GM10266 (cell line): ENCODE data around the gene TTPAL.

Experiments used
- DNase-seq: peaks from one replicate; pipeline ENCODE4 v3.0.0; 2012; ENCODE audit errors: extremely low spot score
- TF ChIP-seq, protein P1 (sequence below): IDR thresholded peaks from 2 replicates; pipeline ENCODE4 v1.5.1; 2012; ENCODE audit warnings: mild to moderate bottlenecking, low read depth; ENCODE audit not compliant: control insufficient read depth, insufficient read depth; ENCODE audit errors: missing control alignments

The TTPAL gene

DNA sequence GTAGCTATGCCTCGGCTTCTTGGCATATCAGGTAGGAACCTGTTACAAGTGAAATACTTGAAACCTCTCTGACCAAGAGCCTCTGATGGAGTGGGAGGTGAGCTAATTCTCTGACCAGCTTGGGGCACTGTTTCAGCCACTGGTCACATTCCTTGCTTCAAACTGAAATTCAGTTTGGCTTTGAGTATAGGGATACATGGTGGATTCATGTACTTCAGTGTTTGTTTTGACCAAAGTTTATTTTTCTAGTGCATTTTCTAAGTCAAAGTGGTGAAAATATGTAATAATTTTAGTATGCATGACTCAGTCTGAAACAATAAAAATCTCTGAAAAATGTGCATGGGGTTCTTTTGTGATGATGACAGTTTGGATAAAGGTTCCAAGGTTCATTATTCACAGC, 18.6 kb downstream of the TTPAL start:
- TF ChIP-seq, protein P1, sequence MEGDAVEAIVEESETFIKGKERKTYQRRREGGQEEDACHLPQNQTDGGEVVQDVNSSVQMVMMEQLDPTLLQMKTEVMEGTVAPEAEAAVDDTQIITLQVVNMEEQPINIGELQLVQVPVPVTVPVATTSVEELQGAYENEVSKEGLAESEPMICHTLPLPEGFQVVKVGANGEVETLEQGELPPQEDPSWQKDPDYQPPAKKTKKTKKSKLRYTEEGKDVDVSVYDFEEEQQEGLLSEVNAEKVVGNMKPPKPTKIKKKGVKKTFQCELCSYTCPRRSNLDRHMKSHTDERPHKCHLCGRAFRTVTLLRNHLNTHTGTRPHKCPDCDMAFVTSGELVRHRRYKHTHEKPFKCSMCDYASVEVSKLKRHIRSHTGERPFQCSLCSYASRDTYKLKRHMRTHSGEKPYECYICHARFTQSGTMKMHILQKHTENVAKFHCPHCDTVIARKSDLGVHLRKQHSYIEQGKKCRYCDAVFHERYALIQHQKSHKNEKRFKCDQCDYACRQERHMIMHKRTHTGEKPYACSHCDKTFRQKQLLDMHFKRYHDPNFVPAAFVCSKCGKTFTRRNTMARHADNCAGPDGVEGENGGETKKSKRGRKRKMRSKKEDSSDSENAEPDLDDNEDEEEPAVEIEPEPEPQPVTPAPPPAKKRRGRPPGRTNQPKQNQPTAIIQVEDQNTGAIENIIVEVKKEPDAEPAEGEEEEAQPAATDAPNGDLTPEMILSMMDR: no peak
- no peak for DNase-seq

DNA sequence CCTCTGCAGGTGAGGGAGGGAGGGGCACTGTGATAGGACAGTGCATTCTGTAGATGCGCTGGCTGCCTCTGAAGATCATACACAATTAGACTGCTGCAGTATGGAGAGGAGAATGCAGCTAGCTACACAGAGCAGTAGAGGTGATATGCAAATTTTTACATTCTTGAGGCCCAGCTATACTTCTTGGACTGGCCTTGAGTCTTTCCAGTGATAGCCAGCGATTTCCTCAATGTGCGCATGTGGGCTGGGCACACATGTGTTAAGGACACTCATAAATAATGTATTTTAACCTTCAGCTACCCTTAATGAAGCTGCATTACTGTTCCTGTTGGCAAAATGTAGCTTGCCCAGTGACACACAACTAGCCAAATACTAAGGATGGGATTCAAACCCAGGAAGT, 19.0 kb downstream of the TTPAL start:
- TF ChIP-seq, protein P1: no peak
- DNase-seq: no peak

DNA sequence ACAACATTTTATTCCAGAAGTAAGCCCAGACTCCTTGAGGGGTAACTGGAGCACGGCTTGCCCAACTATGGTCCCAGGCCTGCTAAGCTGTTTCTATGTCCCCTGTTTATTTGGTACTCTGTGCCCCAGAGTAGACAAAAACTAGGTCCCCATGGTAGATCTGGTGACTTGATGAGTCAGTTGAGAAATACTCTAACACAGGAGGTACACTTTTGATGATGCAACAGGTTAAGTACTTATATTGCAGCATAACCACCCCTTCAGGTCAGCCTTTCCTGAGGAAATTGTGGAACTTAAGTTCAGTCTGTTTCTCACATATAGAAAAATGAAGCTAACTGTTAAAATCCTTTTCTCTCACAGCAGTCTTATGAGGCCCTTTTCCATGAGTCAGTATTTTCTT, 19.6 kb downstream of the TTPAL start:
- TF ChIP-seq, protein P1: no peak
- DNase-seq: no peak

DNA sequence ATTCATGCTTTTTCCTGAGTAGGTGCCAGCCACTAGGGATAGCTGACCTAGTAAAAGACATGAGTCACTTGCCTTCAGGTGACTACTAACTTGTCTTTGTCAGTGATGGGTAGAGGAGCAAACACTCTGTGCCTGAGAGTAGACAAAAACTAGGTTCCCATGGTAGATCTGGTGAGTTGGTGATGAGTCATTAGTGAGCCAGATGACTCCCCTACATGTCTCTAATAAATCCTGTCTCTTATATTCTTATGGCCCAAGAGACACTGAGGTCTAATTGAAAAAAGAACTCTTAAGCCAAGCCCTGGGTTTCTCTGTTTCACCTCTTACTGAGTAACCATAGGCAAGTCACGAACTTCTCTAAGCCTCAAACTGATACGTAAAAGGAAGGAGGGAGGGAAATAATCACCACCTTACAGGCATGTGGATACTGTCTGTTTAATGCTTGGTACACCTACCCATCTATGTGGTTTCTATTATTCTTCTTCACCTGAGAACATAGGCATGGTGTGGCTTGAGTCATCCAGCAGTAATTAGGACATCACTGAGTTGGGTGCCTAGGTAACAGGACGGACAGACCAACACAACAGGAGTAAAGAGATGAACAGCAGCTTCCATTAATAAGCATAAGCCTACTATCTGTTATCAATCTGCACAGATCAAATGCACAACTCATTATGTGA, 20.3 kb downstream of the TTPAL start:
- DNase-seq: no peak

DNA sequence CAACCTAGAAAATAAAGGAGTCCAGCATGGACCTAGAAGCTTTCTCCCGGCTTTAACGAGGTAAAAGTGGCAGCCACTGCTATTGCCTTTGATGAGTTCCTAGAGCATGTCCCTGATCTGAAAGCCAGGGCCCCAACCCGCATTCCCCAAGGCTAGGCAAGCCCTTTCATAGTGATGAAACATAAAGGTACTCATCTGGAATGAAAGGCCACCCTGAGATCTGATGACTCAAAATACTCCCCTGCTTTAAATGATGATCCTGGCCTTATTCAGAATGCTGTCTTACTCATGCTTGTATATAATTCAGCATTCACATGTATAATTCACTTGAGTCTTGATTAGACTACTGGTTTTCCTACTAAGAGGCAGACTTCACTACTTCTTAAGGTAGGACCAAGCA, 21.3 kb downstream of the TTPAL start:
- no peak for DNase-seq
- TF ChIP-seq, protein P1: no peak

More for the DNA sequence above, 20.3 kb downstream of the TTPAL start:
- TF ChIP-seq, protein P1: no peak

DNA sequence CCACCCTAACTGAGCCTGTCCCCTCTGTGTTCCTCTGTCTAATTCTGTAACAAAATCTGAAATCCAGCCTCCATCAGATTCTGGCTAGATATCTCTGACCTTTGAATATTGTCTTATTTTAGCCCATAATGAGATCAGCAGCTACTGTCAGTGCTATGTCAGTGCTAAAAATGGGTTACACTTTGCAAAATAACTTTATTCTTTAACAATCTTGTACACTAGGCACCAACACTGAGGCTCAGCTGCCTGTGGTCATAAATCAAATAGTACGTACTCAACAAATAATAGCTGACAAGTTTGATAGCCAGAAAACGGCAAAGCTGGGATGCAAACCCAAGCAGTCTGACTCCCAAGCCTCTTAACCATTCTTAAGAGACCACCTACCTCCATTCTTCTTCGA, 22.1 kb downstream of the TTPAL start:
- TF ChIP-seq, protein P1: no peak
- no peak for DNase-seq

DNA sequence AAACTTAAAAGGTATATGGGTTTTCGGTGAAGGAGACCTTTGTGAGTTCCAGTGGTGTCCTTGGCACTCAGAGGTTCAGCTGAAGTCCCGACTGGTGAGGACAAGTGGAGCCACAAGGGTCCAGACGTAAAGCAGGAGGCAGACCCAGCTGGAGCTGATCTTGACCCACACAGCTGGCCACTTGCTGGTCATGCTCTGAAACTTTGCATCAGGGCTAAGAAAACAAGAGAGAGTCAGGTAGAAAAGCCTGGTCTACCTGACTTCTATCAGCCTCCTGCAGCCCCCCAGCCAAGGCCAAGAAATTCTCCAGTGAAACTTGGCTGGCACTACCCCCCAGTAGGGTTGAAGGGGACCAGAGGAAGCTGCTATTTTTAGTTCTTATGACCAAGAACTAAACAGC, 24.5 kb downstream of the TTPAL start:
- TF ChIP-seq, protein P1: no peak
- DNase-seq: no peak
